Measurements from ENCODE around the gene LIPE. TPM values are rescaled to one million over a fixed set of nuclear protein-coding genes. Genes with fewer than 3 reads are reported as not detected.

The LIPE gene
- total RNA-seq, 1 experiment from 2014 or later = 10.2 TPM

GRCh38 chr19:42375415-42376176 is 51.6 kb downstream of the LIPE start:
- no peak for DNase-seq (ENCODE audit: low spot score)
- Mint-ChIP-seq H3K4me1 (peaks cover 17% of the 10 kb centered on the region), H3K27me3 (ENCODE audit: low read depth) (no peaks in the 10 kb centered on the region), H3K36me3 (peaks cover 16% of the 10 kb centered on the region), H3K9me3 (no peaks in the 10 kb centered on the region), H3K27ac (no peak overlapping the region), H3K4me3 (no peak overlapping the region)
- TF ChIP-seq, protein P1, sequence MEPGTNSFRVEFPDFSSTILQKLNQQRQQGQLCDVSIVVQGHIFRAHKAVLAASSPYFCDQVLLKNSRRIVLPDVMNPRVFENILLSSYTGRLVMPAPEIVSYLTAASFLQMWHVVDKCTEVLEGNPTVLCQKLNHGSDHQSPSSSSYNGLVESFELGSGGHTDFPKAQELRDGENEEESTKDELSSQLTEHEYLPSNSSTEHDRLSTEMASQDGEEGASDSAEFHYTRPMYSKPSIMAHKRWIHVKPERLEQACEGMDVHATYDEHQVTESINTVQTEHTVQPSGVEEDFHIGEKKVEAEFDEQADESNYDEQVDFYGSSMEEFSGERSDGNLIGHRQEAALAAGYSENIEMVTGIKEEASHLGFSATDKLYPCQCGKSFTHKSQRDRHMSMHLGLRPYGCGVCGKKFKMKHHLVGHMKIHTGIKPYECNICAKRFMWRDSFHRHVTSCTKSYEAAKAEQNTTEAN (CRISPR knock-in tag; IDR thresholded peaks at IDR 0.05) = no peak
- no peak for TF ChIP-seq ETV6 (CRISPR knock-in tag; IDR thresholded peaks at IDR 0.05)
- ChIA-PET POLR2A (no interaction called here), CTCF (no interaction called here)
- no peak for ATAC-seq

- Mint-ChIP-seq H3K36me3 (peaks cover 16% of the 10 kb centered on the region), H3K27me3 (ENCODE audit: low read depth) (no peaks in the 10 kb centered on the region), H3K9me3 (no peaks in the 10 kb centered on the region), H3K27ac (no peak overlapping the region), H3K4me1 (peaks cover 24% of the 10 kb centered on the region), H3K4me3 (no peak overlapping the region)
- DNase-seq (ENCODE audit: low spot score) (no peak), ATAC-seq (no peak)
- CTCF ChIA-PET = no interaction called here
- POLR2A ChIA-PET = no interaction called here
- TF ChIP-seq ZNF423 (CRISPR knock-in tag; IDR thresholded peaks at IDR 0.05) = no peak
- no peak for TF ChIP-seq SP1 (CRISPR knock-in tag; conservative IDR thresholded peaks at IDR 0.05)
- no peak for TF ChIP-seq ZNF138 (CRISPR knock-in tag; conservative IDR thresholded peaks at IDR 0.05)
- no peak for TF ChIP-seq E2F5 (CRISPR knock-in tag; IDR thresholded peaks at IDR 0.05)
- TF ChIP-seq, protein P2, sequence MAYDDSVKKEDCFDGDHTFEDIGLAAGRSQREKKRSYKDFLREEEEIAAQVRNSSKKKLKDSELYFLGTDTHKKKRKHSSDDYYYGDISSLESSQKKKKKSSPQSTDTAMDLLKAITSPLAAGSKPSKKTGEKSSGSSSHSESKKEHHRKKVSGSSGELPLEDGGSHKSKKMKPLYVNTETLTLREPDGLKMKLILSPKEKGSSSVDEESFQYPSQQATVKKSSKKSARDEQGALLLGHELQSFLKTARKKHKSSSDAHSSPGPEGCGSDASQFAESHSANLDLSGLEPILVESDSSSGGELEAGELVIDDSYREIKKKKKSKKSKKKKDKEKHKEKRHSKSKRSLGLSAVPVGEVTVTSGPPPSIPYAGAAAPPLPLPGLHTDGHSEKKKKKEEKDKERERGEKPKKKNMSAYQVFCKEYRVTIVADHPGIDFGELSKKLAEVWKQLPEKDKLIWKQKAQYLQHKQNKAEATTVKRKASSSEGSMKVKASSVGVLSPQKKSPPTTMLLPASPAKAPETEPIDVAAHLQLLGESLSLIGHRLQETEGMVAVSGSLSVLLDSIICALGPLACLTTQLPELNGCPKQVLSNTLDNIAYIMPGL (CRISPR knock-in tag; IDR thresholded peaks at IDR 0.05) = no peak
Measured at GRCh38 chr19:42374826-42375376, 52.3 kb downstream of the LIPE start.

GRCh38 chr19:42370626-42371175 is 56.5 kb downstream of the LIPE start:
- DNase-seq (ENCODE audit: low spot score) (no peak), ATAC-seq (peak; percentile 14)
- no peaks in the 10 kb centered on the region for H3K27me3 Mint-ChIP-seq (ENCODE audit: low read depth)
- POLR2A ChIA-PET = interaction anchor here (0.5 to 1.8 kb wide), 7 partner anchors 14 to 1880 kb away, joined by 3 to 8 read pairs (median 4); partner anchors contain the start of gene ERF
- CTCF ChIA-PET = interaction anchor here (0.5 to 2.2 kb wide), 31 partner anchors 10 to 274 kb away, joined by 3 to 23 read pairs (median 4); no protein-coding TSS in a partner anchor
- TF ChIP-seq ZNF263 (CRISPR knock-in tag; IDR thresholded peaks at IDR 0.05; ENCODE audit: low read depth) (no peak), ZNF219 (CRISPR knock-in tag; IDR thresholded peaks at IDR 0.05; ENCODE audit: borderline replicate concordance) (no peak), ESRRA (CRISPR knock-in tag; IDR thresholded peaks at IDR 0.05; ENCODE audit: borderline replicate concordance) (no peak), GTF2I (CRISPR knock-in tag; conservative IDR thresholded peaks at IDR 0.05) (no peak), ELF4 (CRISPR knock-in tag; IDR thresholded peaks at IDR 0.05; ENCODE audit: low read depth) (no peak), ZNF232 (CRISPR knock-in tag; IDR thresholded peaks at IDR 0.05) (no peak), TCF7 (CRISPR knock-in tag; IDR thresholded peaks at IDR 0.05; ENCODE audit: low read depth) (no peak)
- peaks cover 51% of the 10 kb centered on the region for H3K4me1 Mint-ChIP-seq
- peak overlapping the region; percentile 84 for H3K27ac Mint-ChIP-seq
- H3K36me3 Mint-ChIP-seq = peaks cover 22% of the 10 kb centered on the region
- peaks cover 5% of the 10 kb centered on the region; the same call in 1 of the 2 replicates for H3K9me3 Mint-ChIP-seq
- peak overlapping the region; percentile 43; the same call in 1 of the 2 replicates for H3K4me3 Mint-ChIP-seq
